Smooth muscle cell (in vitro differentiated cells): ENCODE measurements around the gene PRDM15. TPM values are rescaled to one million over a fixed set of nuclear protein-coding genes. Genes with fewer than 3 reads are reported as not detected.

Source experiments
- DNase-seq: peaks from one replicate; lab custom pipeline; 2025; ENCODE audit not compliant: unreplicated experiment; lab: John Stamatoyannopoulos, UW
- H2AFZ ChIP-seq: fragments of 200-600 bp; sonication (generic); 2 replicates; pipeline ENCODE4 v1.6.0; 2016; ENCODE audit warnings: antibody characterized with exemption, low read depth, mild to moderate bottlenecking
- H3F3A ChIP-seq: fragments of 200-600 bp; sonication (generic); 2 replicates; pipeline ENCODE4 v1.6.0; 2017; ENCODE audit warnings: antibody characterized with exemption, low read depth
- H3K27ac ChIP-seq: fragments of 200-600 bp; sonication (generic); 2 replicates; pipeline ENCODE4 v1.5.1; 2016; ENCODE audit warnings: low read depth, mild to moderate bottlenecking
- H3K27me3 ChIP-seq: fragments of 200-600 bp; sonication (generic); 2 replicates; pipeline ENCODE4 v1.6.1; 2016; ENCODE audit warnings: low read depth, mild to moderate bottlenecking
- H3K36me3 ChIP-seq: fragments of 200-600 bp; sonication (generic); 2 replicates; pipeline ENCODE4 v1.5.1; 2016; ENCODE audit warnings: low read depth
- H3K4me1 ChIP-seq: fragments of 200-600 bp; sonication (generic); 2 replicates; pipeline ENCODE4 v1.5.1; 2016; ENCODE audit warnings: low read depth
- H3K4me2 ChIP-seq: fragments of 200-600 bp; sonication (generic); 2 replicates; pipeline ENCODE4 v1.6.0; 2016; ENCODE audit warnings: mild to moderate bottlenecking
- H3K4me3 ChIP-seq: fragments of 200-600 bp; sonication (generic); 2 replicates; pipeline ENCODE4 v1.5.1; 2016; ENCODE audit warnings: mild to moderate bottlenecking
- H3K79me2 ChIP-seq: fragments of 200-600 bp; sonication (generic); 2 replicates; pipeline ENCODE4 v1.6.0; 2016; ENCODE audit warnings: low read depth, mild to moderate bottlenecking
- H3K9ac ChIP-seq: fragments of 200-600 bp; sonication (generic); 2 replicates; pipeline ENCODE4 v1.6.0; 2016; ENCODE audit warnings: low read depth
- H3K9me3 ChIP-seq: fragments of 200-600 bp; sonication (generic); replicated peaks from 2 replicates; pipeline ENCODE4 v1.5.1; 2016; ENCODE audit warnings: low read depth
- H4K20me1 ChIP-seq: fragments of 200-600 bp; sonication (generic); 2 replicates; pipeline ENCODE4 v1.6.0; 2016; ENCODE audit warnings: low read depth
- WGBS: methylation state at CpG from one replicate; pipeline ENCODE4 v1.1.7; 2016; ENCODE audit warnings: low lambda C conversion rate; 5-methylcytosine and 5-hydroxymethylcytosine counted together
- polyA plus RNA-seq: library from polyadenylated mRNA; unstranded; fragments of >200 nt; fragmentation: Nextera tagmentation; extraction: Ambion mirVana; gene quantifications from 2 replicates; pipeline ENCODE4 v1.2.1, GENCODE V29; 2016
- total RNA-seq: library from RNA; depleted of rRNA; stranded (reverse); fragments of >200 nt; gene quantifications from 2 replicates; pipeline ENCODE4 v1.2.3, GENCODE V29; 2014
- TF ChIP-seq, protein P1 (sequence below): fragments of 200-600 bp; sonication (generic); IDR thresholded peaks from 2 replicates; pipeline ENCODE4 v1.5.1; 2017; ENCODE audit warnings: borderline replicate concordance, mild to moderate bottlenecking, antibody characterized with exemption; ENCODE audit not compliant: insufficient read depth, poor library complexity, severe bottlenecking

The PRDM15 gene
- total and polyA plus RNA-seq, 2 experiments from 2014 or later = 2.0 to 6.8 TPM

DNA sequence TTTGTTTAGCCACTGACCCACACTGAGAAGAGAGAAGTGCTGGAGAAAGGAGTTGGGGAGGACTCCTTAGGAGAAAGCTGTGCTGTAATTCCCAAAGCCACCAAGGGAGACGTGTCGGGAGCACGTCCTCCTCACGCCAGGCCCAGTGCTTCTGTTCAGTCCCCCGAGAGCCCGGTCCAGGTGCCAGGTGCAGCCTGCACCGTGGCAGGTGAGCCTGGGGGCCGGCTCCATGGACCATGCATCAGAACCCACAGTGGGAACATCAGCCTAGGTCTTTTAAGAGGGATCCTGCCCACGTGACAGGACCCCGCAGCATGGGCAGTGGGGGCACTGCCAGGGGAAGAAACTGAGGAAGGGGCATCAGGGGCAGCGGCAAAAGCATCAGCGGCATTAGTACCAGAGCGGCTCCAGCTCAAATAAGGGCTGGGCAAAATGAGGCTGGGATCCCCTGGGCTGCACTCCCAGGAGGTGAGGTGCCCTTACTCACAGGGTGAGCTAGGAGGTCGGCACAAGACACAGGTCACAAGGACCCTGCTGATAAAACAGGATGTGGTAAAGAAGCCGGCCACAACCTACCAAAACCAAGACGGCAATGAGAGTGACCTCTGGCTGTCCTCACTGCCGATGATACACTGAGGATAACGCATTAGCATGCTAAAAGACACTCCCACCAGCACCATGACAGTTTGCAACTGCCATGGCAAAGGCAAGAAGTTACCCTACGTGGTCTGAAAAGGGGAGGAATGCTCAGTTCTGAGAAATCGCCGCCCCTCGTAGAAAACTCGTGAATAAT is 24.6 kb upstream of the PRDM15 start:
- no peak overlapping the region for H3K4me3 ChIP-seq
- no peaks in the 10 kb centered on the region for H3K9me3 ChIP-seq
- TF ChIP-seq, protein P1, sequence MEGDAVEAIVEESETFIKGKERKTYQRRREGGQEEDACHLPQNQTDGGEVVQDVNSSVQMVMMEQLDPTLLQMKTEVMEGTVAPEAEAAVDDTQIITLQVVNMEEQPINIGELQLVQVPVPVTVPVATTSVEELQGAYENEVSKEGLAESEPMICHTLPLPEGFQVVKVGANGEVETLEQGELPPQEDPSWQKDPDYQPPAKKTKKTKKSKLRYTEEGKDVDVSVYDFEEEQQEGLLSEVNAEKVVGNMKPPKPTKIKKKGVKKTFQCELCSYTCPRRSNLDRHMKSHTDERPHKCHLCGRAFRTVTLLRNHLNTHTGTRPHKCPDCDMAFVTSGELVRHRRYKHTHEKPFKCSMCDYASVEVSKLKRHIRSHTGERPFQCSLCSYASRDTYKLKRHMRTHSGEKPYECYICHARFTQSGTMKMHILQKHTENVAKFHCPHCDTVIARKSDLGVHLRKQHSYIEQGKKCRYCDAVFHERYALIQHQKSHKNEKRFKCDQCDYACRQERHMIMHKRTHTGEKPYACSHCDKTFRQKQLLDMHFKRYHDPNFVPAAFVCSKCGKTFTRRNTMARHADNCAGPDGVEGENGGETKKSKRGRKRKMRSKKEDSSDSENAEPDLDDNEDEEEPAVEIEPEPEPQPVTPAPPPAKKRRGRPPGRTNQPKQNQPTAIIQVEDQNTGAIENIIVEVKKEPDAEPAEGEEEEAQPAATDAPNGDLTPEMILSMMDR = no peak
- no peaks in the 10 kb centered on the region for H3K4me1 ChIP-seq
- no peak for DNase-seq
- no peaks in the 10 kb centered on the region for H3K36me3 ChIP-seq
- no peak overlapping the region for H2AFZ ChIP-seq
- H3K27ac ChIP-seq = no peak overlapping the region
- H3K4me2 ChIP-seq = no peak overlapping the region
- H3K27me3 ChIP-seq = no peaks in the 10 kb centered on the region
- no peaks in the 10 kb centered on the region for H3F3A ChIP-seq
- H4K20me1 ChIP-seq = no peaks in the 10 kb centered on the region
- 84% methylated on average over 23 of the region's 23 CpGs for WGBS
- H3K79me2 ChIP-seq = no peaks in the 10 kb centered on the region
- no peak overlapping the region for H3K9ac ChIP-seq

DNA sequence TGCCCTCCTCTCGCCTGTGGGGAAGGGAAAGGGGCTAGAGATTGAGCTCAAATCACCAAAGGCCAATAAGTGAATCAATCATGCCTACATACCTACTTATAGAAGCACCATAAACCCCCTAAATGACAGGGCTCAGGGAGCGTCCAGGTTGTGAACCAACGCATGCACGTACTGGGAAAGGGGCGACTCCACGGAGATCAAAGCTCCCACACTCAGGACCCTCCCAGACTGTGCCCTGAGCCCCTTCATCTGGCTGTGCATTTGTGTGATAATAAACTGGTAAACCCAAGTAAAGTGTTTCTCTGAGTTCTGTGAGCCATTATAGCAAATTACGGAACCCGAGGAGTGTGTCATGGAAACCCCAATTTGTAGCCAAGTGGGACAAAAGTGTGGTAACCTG is 23.8 kb upstream of the PRDM15 start:
- TF ChIP-seq, protein P1 = no peak

DNA sequence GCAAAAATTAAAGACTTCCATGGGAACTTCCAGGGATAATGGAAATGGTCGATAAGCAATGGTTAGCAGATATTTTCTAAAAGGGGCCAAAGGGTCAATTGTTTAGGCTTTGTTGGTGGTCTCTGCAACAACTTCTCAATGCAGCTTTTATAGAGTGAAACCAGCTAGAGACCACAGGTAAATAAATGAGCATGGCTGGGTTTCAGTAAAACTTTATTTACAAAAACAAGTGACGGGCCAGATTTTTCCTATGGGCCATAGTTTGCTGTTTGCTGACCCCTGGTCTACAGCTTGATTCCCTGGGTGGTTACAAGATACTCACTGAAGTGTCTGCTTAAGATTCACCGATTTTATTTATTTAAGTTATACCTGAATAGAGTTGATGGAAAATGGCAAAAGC is 22.6 kb upstream of the PRDM15 start:
- Histone ChIP-seq H3K27ac (no peak overlapping the region), H2AFZ (no peak overlapping the region), H3K4me3 (no peak overlapping the region), H3K36me3 (no peaks in the 10 kb centered on the region), H4K20me1 (no peaks in the 10 kb centered on the region), H3F3A (no peaks in the 10 kb centered on the region), H3K9ac (no peak overlapping the region), H3K4me1 (peaks cover 6% of the 10 kb centered on the region), H3K79me2 (no peaks in the 10 kb centered on the region), H3K9me3 (no peaks in the 10 kb centered on the region), H3K27me3 (no peaks in the 10 kb centered on the region), H3K4me2 (no peak overlapping the region)
- no peak for DNase-seq
- TF ChIP-seq, protein P1 = no peak
- WGBS = 96% methylated on average over 3 of the region's 3 CpGs

More for the DNA sequence above, 23.8 kb upstream of the PRDM15 start:
- no peaks in the 10 kb centered on the region for H3K79me2 ChIP-seq
- no peaks in the 10 kb centered on the region for H3F3A ChIP-seq
- no peaks in the 10 kb centered on the region for H4K20me1 ChIP-seq
- 95% methylated on average over 8 of the region's 8 CpGs for WGBS
- H3K4me1 ChIP-seq = no peaks in the 10 kb centered on the region
- no peak overlapping the region for H3K4me3 ChIP-seq
- no peaks in the 10 kb centered on the region for H3K9me3 ChIP-seq
- DNase-seq = no peak
- no peaks in the 10 kb centered on the region for H3K27me3 ChIP-seq
- H3K36me3 ChIP-seq = no peaks in the 10 kb centered on the region
- H3K4me2 ChIP-seq = no peak overlapping the region
- H3K27ac ChIP-seq = no peak overlapping the region
- H2AFZ ChIP-seq = no peak overlapping the region
- no peak overlapping the region for H3K9ac ChIP-seq

DNA sequence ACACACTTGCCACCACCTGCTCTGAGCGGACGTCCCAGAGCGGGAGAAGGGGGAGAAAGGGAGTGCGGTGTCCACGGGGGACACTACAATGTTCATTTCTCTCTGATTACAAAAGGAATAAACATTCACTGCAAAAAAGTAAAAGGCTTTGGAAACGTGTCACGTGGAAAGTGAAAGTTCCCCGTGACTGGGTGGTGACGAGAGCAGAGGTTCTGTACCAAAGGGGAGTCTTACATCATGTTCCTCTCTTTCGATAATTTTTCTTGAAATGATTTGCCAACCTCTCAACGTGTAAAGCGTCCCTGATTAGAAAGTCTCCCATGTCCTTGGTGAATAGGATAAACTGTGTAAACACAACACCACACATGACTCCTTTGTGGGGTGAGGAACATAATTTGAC is 22.0 kb upstream of the PRDM15 start:
- WGBS = 94% methylated on average over 12 of the region's 12 CpGs
- H3K4me3 ChIP-seq = no peak overlapping the region
- H3K9ac ChIP-seq = no peak overlapping the region
- H3K27me3 ChIP-seq = no peaks in the 10 kb centered on the region
- no peaks in the 10 kb centered on the region for H3F3A ChIP-seq
- no peaks in the 10 kb centered on the region for H3K9me3 ChIP-seq
- no peak overlapping the region for H2AFZ ChIP-seq
- peaks cover 6% of the 10 kb centered on the region for H3K4me1 ChIP-seq
- TF ChIP-seq, protein P1 = no peak
- no peak overlapping the region for H3K4me2 ChIP-seq
- DNase-seq = no peak
- no peaks in the 10 kb centered on the region for H3K79me2 ChIP-seq
- H4K20me1 ChIP-seq = no peaks in the 10 kb centered on the region
- H3K36me3 ChIP-seq = no peaks in the 10 kb centered on the region
- no peak overlapping the region for H3K27ac ChIP-seq
